PC-9 (cell line): ENCODE results near the gene AXIN2.

Experiments used
- EZH2 ChIP-seq: fragments of 200-600 bp; sonication (generic); IDR thresholded peaks from 2 replicates; pipeline ENCODE4 v1.8.0; 2017; ENCODE audit warnings: antibody characterized with exemption, low read depth
- TF ChIP-seq, protein P1 (sequence below): fragments of 200-600 bp; sonication (generic); conservative IDR thresholded peaks from 2 replicates; pipeline ENCODE4 v1.6.1; 2017; ENCODE audit warnings: mixed run types, antibody characterized with exemption, mild to moderate bottlenecking, moderate library complexity

DNA sequence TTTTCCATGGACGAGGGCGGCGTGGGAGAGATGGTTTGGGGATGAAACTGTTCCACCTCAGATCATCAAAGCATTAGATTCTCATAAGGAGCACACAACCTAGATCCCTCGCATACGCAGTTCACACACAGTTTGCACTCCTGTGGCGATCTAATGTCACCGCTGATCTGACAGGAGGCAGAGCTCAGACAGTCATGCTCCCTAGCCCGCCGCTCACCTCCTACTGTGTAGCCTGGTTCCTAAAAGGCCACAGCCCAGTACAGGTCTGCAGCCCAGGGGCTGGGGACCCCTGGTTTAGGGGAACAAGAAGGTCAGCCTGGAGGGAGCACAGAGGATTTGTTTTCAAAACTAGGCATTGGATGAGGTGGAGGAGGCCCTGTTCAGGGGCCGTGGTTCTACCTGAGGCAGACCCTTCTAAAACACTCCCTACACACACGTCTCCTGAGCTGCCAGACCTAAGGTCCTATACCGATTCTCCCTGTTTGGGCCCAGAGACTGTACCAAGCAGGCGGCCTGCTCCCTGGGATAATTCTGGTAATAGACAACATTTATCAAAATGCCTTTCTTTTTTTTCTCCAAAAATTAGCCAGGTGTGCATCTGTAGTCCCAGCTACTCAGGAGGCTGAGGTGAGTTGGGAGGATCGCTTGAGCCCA is 38.6 kb downstream of the AXIN2 start:
- TF ChIP-seq, protein P1, sequence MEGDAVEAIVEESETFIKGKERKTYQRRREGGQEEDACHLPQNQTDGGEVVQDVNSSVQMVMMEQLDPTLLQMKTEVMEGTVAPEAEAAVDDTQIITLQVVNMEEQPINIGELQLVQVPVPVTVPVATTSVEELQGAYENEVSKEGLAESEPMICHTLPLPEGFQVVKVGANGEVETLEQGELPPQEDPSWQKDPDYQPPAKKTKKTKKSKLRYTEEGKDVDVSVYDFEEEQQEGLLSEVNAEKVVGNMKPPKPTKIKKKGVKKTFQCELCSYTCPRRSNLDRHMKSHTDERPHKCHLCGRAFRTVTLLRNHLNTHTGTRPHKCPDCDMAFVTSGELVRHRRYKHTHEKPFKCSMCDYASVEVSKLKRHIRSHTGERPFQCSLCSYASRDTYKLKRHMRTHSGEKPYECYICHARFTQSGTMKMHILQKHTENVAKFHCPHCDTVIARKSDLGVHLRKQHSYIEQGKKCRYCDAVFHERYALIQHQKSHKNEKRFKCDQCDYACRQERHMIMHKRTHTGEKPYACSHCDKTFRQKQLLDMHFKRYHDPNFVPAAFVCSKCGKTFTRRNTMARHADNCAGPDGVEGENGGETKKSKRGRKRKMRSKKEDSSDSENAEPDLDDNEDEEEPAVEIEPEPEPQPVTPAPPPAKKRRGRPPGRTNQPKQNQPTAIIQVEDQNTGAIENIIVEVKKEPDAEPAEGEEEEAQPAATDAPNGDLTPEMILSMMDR, result no peak
- no peak for TF ChIP-seq EZH2
